GM12892 (cell line): Measurements from ENCODE around the gene PNPLA6.
"Not testable (repeated sequence)": the region's sequence is repeated elsewhere in the genome, so short reads cannot be mapped to it uniquely, and the experiment has no call there.

Experiments used
- DNase-seq: peaks from one replicate; pipeline ENCODE4 v3.0.0; 2011; ENCODE audit not compliant: insufficient read length
- FAIRE-seq: peaks from 2 replicates; lab custom pipeline; 2011; peaks lifted over from hg19 to GRCh38; lab: Jason Lieb, UNC
- POLR2A ChIP-seq: IDR thresholded peaks from 2 replicates; pipeline ENCODE4 v1.6.1; 2011; ENCODE audit warnings: low read depth, low read length, control low read depth
- POLR2AphosphoS5 ChIP-seq: IDR thresholded peaks from 2 replicates; pipeline ENCODE4 v1.6.1; 2011; ENCODE audit warnings: low read depth, low read length, control low read depth
- TAF1 ChIP-seq: IDR thresholded peaks from 2 replicates; pipeline ENCODE4 v1.6.1; 2011; ENCODE audit warnings: low read depth, mild to moderate bottlenecking, control low read depth, low read length, borderline replicate concordance

The PNPLA6 gene

DNA sequence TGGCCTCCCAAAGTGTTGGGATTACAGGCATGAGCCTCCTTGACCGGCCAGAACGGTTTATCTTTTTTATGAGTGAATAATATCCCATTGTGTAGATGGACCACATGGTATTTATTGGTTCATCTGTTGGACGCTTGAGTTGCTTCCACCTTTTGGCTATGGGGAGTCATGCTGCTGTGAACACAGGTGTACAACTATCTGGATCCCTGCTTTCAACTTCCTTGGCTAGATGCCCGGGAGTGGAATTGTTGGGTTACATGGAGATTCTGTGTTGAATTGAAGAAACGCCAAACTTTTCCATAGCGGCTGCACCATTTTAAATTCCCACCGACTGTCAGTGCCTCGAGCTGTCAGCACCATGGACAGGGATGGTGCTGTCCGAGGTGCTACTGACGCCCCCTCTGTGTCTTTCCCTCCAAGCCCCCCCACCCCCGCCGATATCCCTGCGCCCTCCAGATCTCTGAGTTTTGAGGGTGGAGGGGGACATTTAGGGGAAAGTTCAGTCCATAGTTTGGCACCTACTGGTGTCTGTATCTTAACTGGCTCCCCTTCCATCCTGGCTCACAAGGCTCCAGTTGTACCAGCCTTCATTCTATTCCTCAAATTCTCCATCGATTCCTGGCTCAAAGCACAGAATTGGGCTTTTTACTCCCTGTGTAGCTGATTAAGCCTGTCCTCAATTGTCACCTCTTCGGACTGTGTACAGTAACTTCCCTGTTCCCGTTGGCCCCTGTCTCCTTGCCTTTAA is 27.3 kb downstream of the PNPLA6 start:
- FAIRE-seq: no peak
- no peak for TF ChIP-seq POLR2A
- TF ChIP-seq TAF1: no peak
- TF ChIP-seq POLR2AphosphoS5: no peak
- DNase-seq: no peak

DNA sequence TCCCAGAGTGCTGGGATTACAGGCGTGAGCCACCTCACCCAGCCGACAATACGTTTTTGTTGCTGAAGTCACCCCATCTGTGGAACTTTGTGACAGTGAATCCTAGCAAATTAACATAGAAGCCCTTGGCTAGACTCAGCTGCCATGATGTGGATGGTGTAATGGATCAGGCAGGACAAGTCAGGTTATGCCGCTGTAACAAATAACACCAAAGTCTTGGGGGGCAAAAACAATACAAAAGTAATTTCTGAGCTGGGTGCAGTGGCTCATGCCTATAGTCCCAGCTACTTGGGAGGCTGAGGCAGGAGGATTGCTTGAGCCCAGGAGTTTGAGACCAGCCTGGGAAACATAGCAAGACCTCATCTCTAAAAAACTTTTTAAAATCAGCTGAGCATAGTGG is 29.3 kb downstream of the PNPLA6 start:
- DNase-seq (no peak), FAIRE-seq (no peak)
- no peak for TF ChIP-seq TAF1
- no peak for TF ChIP-seq POLR2A
- no peak for TF ChIP-seq POLR2AphosphoS5

DNA sequence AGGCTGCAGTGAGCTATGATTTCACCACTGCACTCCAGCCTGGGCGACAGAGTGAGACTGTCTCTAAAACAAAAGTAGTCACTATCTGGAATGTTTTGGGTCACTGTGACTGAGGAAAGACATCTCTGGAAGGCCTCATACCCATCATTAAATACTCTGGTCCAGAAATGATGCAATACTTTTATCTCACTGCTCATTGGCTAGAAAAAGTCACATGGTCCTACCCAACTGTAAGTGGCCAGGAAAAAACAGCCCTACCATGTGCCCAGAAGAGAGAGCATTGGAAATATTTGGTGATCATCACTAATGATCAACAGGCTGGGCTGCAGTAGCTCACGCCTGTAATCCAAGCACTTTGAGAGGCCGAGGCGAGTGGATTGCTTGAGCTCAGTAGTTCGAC is 29.8 kb downstream of the PNPLA6 start:
- DNase-seq: no peak
- no peak for FAIRE-seq
- TF ChIP-seq POLR2A (no peak), TAF1 (no peak), POLR2AphosphoS5 (no peak)

DNA sequence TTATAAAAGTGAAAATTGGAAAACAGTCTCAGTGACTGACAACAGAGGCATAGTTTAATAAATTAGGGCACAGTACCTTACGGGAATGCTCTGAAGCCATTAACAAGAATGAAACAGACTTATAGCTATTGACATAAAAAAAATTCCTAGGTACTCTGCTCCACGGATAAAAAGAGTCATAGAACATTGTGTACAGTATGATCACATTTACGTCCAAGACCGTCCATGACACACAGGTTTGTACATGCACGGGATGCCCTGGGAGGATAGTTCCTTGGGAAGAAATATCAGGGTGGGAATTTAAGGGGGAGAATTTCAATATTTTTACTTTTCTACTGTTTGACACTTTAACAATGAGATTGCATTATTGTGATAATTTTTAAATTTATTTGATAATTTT is 35.2 kb downstream of the PNPLA6 start:
- DNase-seq: no peak
- no peak for TF ChIP-seq TAF1
- no peak for TF ChIP-seq POLR2AphosphoS5
- TF ChIP-seq POLR2A: no peak

DNA sequence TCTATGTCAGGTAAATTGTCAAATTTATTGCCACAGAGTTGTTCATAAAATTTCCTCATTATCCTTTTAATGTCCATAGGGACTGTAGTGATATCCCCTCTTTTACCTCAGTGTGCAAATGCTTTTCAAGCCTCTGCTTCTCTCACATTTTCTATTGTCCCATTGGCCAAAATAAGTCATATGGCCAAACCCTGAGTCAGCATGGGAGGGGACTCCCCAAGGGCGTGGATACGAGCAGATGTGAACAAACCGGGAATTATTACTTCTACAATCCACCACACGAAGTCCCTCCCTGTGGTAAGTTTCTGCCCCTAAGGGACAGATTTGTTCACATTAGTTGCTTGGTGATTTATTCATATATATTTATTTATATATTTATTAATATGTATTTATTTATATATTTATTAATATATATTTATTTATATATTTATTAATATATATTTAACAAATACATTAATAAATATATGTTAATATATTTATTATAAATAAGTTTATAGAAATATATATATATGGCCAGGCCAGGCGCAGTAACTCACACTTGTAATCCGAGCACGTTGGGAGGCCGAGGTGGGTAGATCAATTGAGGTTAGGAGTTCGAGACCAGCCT is 40.0 kb downstream of the PNPLA6 start:
- DNase-seq: no peak
- no peak for FAIRE-seq
- no peak for TF ChIP-seq POLR2A
- TF ChIP-seq TAF1: no peak
- no peak for TF ChIP-seq POLR2AphosphoS5

More for the DNA sequence above, 35.2 kb downstream of the PNPLA6 start:
- FAIRE-seq: no peak

DNA sequence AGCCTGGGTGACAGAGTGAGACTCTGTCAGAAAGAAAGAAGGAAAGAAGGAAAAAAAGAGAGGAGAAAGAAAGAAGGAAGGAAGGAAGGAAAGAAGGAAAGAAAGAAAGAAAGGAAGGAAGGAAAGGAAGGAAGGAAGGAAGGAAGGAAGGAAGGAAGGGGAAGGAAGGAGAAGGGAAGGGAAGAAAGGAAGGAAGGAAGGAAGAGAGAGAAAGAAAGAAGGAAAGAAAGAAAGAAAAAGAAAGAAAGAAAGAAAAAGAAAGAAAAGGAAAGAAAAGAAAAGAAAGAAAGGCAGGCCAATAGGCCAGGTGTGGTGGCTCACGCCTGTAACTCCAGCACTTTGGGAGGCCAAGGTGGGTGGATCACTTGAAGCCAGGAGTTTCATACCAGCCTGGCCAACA is 41.9 kb downstream of the PNPLA6 start:
- not testable (repeated sequence) for FAIRE-seq

DNA sequence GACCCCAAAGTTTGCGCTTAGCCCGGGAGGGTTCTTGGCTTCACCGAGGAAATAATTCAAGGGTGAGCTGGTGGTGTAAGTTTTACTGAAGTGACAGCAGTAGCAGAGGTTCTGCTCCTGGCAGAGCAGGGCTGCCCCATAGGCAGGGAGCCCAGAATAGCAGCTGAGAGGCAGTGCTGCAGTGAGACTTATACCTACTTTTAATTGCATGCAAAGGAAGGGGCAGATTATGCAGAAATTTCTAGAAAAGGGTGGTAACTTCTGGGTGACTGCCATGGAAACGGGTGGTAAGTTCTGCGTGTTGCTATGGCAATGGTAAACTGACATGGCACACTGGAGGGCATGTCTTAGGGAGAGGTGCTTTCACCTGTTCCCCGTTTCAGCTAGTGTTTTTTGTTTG is 42.6 kb downstream of the PNPLA6 start:
- TF ChIP-seq POLR2AphosphoS5 (no peak), TAF1 (no peak), POLR2A (no peak)
- FAIRE-seq (no peak), DNase-seq (no peak)

More for the DNA sequence above, 41.9 kb downstream of the PNPLA6 start:
- not testable (repeated sequence) for DNase-seq

DNA sequence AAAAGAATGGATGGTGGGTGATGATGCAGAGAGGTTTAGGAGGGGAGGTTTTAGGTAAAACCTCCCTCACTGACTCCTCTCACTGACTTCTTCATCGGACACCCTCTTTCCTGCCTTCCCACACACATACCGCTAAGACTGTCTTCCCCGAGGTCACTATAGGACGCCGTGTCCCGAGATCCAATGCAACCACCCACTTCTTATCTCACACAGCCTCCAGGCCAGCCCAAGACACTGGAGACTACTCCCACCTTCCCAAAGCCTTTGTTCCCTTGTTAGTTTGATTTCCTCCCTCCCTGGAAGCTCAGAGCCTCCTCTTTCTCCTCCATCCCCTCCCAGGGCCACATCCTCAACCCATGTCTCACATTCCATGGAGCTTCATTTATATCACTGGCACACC is 43.7 kb downstream of the PNPLA6 start:
- DNase-seq: no peak
- no peak for TF ChIP-seq POLR2AphosphoS5
- no peak for FAIRE-seq

DNA sequence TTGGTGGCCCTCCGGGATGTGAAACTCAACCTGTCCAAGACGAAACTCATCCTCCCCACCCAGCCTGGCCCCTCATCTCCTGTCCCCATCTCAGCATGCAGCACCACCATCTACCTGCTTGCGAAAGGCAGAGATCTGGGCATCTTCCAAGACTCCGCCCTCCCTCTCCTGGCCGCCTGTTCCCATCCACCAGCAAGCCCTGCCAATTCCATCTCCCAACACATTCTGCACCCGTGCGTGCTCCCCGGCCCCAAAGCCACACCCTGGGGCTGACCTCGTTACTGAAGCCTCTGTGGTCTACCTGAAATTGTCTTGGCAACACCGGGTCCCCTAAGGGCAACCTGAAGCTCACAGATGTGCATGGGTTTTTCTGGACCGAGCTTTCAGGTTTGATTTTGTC is 46.9 kb downstream of the PNPLA6 start:
- no peak for DNase-seq
- no peak for FAIRE-seq
- no peak for TF ChIP-seq TAF1
- no peak for TF ChIP-seq POLR2A
- TF ChIP-seq POLR2AphosphoS5: no peak

DNA sequence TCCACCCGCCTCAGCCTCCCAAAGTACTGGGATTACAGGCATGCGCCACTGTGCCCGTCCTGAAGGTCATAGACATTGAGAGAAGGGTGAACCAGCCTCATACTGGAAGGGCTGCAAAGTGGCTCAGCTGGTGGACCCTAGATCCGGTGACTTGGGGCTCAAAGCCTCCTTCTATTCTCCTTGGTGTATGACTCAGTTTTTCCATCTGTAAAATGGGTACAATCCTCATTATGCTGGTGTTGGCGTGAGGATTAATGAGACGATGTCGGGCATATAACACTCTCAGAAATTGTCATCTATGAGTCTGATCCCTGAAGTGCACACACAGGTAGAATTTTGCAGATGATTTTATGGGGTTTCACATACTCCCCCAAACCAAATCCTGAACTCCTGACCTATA is 54.3 kb downstream of the PNPLA6 start:
- DNase-seq (no peak), FAIRE-seq (no peak)
- no peak for TF ChIP-seq POLR2A
- no peak for TF ChIP-seq TAF1
- TF ChIP-seq POLR2AphosphoS5: no peak

DNA sequence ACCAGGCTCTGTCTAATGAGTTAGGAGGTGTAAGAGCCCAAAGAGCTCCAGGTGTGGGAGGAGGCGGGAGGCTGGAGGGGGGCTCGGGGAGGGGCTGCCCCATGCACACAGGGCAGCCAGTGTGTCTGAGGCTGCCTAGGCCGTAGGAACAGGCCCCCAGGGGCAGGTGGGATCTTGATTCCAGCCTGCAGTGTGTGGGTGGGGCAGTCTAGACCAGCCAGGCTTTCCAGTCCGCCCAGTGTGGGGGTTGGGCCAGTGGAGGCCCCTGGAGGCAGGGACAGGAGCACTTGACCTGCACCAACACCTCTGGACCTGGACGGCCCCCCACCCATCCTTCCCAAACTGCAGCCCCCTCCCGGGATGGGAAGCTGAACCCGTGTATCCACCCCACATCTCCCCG is 54.7 kb downstream of the PNPLA6 start:
- no peak for FAIRE-seq

DNA sequence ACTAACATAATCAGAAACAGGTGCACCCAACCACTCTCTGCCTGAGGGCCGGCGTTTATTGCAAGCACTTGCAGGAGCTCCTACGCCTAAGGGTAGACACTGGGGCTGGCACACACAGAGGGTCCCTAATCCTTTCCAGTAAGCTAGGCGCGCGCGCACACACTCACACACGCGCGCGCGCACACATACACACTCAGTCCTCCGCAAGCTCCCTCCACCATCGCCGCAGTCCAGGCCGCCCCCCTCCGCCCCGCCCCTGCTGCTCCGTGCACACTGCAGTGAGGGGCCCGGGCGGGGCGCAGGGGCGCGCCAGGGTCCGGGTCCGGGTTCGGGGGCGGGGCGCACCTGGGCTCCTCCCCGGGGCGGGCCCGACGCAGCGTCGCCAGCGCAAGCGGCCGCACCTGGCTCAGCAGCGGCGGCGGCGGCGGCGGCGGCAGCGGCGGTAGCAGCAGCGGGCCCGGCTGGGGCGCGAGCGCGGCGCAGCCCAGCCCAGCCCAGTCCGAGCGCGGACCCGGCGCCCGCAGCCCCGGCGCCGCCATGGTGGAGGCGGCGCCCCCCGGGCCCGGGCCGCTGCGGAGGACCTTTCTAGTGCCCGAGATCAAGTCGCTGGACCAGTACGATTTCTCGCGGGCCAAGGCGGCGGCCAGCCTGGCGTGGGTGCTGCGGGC is 60.1 kb downstream of the PNPLA6 start, which contains the start of gene CAMSAP3:
CAMSAP3 (plus strand) TSS at position 398 of the 668 bp plus-strand sequence; CDS start at position 538, 140 bp downstream.
- FAIRE-seq (no peak), DNase-seq (no peak)
- no peak for TF ChIP-seq POLR2A
- TF ChIP-seq POLR2AphosphoS5: no peak
- TF ChIP-seq TAF1: no peak

More for the DNA sequence above, 54.7 kb downstream of the PNPLA6 start:
- no peak for DNase-seq
- TF ChIP-seq POLR2A: no peak
- TF ChIP-seq TAF1: no peak
- no peak for TF ChIP-seq POLR2AphosphoS5
